ENCODE measurements around the gene CYP2B6.

GRCh38 chr19:41064974-41065569 is 74.0 kb downstream of the CYP2B6 start:
- TF ChIP-seq, protein P1, sequence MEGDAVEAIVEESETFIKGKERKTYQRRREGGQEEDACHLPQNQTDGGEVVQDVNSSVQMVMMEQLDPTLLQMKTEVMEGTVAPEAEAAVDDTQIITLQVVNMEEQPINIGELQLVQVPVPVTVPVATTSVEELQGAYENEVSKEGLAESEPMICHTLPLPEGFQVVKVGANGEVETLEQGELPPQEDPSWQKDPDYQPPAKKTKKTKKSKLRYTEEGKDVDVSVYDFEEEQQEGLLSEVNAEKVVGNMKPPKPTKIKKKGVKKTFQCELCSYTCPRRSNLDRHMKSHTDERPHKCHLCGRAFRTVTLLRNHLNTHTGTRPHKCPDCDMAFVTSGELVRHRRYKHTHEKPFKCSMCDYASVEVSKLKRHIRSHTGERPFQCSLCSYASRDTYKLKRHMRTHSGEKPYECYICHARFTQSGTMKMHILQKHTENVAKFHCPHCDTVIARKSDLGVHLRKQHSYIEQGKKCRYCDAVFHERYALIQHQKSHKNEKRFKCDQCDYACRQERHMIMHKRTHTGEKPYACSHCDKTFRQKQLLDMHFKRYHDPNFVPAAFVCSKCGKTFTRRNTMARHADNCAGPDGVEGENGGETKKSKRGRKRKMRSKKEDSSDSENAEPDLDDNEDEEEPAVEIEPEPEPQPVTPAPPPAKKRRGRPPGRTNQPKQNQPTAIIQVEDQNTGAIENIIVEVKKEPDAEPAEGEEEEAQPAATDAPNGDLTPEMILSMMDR (IDR thresholded peaks at IDR 0.05): no peak
- TF ChIP-seq POLR2A (IDR thresholded peaks at IDR 0.05): no peak
